GM18951 (cell line): ENCODE measurements around the gene SEPTIN8.
"Not testable (repeated sequence)": the region's sequence is repeated elsewhere in the genome, so short reads cannot be mapped to it uniquely, and the experiment has no call there.

ENCODE experiments used
- POLR2A ChIP-seq: IDR thresholded peaks from 4 replicates; pipeline ENCODE4 v1.6.1; 2011; ENCODE audit warnings: mild to moderate bottlenecking; ENCODE audit not compliant: insufficient read length, insufficient read depth; ENCODE audit errors: extremely low read depth
- in situ Hi-C: fragments of 300-500 bp; cut with MboI; formaldehyde crosslinking; loops from one replicate; pipeline ENCODE4 v1.12.0; 2022; ENCODE audit warnings: low sequenced_read_pairs, mixed read lengths, inconsistent platforms; ENCODE audit not compliant: unreplicated experiment

The SEPTIN8 gene

DNA sequence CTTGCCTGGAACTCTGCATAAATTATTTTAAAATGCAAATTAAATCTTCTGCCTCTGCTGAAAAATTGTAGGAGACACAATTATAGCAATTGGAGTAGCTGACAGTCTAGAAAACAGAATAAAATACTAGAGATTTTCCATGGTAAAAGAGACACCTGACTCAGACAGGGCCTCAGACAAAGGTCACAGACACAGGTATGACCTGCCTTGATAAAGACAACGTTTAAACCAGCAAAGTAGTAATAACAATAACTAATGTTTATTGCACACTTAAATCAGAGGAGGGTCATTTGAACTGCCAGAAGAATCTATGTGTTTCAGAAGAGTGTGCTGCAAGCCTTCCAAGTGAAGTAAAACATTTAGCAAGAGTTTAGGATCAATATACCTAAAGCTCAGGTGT is 40.0 kb upstream of the SEPTIN8 start:
- in situ Hi-C loops: no loop called here

DNA sequence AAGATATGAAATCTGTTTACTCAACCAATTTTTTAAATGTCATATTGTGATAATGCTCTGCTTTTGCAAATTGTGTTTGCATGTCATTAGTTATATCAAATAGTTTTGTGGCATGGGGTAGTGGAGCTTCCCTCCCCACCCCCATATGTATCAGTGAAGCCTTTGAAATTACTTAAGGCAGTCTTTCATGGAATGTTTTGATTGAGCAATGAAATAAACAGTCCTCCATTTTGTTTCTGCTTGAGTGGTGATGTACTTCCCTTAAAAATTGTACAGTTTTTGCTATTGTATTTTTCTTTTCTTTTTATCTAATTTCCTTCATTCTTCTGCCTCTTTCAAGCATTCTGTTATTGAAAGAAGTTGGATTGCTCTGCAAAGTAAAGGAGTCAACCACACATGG is 39.5 kb upstream of the SEPTIN8 start:
- in situ Hi-C loops: no loop called here
- no peak for TF ChIP-seq POLR2A

More for the DNA sequence above, 40.0 kb upstream of the SEPTIN8 start:
- no peak for TF ChIP-seq POLR2A

DNA sequence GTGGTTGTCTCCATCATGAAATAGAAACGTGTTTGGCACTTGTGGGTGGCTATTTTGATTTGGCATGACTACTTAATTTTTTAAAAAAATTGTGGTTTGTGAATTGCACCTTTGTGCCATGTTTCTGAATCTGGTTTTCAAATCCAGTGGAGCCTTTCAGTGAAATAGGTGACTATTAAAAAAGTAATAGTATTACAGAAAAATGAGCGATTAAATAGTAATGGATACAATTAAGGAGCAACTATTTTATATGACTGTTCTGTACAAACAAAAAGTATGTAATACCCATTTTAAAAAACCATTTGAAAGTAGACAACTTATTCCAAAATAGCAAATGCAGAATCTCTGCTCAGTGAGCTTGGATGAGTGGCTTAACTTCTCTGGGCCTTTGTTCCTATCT is 39.0 kb upstream of the SEPTIN8 start:
- no peak for TF ChIP-seq POLR2A
- in situ Hi-C loops: no loop called here

GRCh38 chr5:132815454-132815853 is 38.4 kb upstream of the SEPTIN8 start:
- in situ Hi-C loops: no loop called here
- no peak for TF ChIP-seq POLR2A

DNA sequence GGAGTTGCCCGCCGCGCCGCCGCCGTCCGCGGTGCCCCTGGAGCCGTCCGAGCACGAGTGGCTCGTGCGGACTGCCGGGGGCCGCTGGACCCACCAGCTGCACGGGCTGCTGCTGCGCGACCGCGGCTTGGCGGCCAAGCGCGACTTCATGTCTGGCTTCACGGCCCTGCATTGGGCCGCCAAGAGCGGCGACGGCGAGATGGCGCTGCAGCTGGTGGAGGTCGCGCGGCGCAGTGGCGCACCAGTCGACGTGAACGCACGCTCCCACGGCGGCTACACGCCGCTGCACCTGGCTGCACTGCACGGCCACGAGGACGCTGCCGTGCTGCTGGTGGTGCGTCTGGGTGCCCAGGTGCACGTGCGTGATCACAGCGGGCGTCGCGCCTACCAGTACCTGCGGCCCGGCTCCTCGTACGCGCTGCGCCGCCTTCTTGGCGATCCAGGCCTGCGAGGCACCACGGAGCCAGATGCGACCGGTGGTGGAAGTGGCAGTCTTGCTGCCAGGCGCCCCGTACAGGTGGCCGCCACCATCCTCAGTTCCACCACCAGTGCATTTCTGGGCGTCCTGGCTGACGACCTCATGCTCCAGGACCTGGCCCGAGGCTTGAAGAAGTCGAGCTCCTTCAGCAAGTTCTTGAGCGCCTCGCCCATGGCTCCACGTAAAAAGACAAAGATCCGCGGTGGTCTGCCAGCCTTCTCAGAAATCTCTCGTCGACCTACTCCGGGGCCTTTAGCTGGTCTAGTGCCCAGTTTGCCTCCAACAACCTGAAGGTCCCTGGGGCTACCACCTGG is 37.7 kb upstream of the SEPTIN8 start:
- in situ Hi-C loops: no loop called here
- no peak for TF ChIP-seq POLR2A

DNA sequence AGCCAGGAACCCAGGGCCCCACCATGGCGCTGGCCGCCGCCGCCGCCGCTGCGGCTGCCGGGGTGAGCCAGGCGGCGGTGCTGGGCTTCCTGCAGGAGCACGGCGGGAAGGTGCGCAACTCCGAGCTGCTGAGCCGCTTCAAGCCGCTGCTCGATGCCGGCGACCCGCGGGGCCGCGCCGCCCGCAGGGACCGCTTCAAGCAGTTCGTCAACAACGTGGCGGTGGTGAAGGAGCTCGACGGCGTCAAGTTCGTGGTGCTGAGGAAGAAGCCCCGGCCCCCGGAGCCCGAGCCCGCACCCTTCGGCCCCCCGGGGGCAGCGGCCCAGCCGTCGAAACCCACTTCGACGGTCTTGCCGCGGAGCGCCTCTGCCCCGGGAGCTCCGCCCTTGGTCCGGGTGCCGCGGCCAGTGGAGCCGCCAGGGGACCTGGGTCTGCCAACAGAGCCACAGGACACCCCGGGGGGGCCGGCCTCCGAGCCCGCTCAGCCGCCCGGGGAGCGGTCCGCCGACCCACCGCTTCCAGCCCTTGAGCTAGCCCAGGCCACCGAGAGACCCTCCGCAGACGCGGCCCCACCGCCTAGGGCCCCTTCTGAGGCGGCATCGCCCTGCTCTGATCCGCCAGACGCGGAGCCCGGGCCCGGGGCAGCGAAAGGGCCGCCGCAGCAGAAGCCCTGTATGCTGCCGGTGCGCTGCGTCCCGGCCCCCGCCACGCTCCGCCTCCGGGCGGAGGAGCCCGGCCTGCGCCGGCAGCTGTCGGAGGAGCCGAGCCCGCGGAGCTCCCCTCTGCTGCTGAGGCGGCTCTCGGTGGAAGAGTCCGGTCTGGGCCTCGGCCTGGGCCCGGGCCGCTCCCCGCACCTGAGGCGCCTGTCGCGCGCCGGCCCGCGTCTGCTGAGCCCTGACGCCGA is 36.8 kb upstream of the SEPTIN8 start:
- TF ChIP-seq POLR2A: no peak
- in situ Hi-C loops: no loop called here

GRCh38 chr5:132812781-132813598 is 36.0 kb upstream of the SEPTIN8 start, which contains the start of gene SOWAHA:
Gene SOWAHA, plus strand, starts transcription at chr5:132813302. Its CDS starts 320 bp downstream, at chr5:132813622.
- TF ChIP-seq POLR2A: no peak
- in situ Hi-C loops: no loop called here

- no peak for TF ChIP-seq POLR2A
- in situ Hi-C loops: no loop called here
Observed at GRCh38 chr5:132812123-132812765, 35.2 kb upstream of the SEPTIN8 start.

GRCh38 chr5:132810605-132811004 is 33.6 kb upstream of the SEPTIN8 start:
- in situ Hi-C loops: no loop called here
- TF ChIP-seq POLR2A: no peak

- in situ Hi-C loops: no loop called here
- no peak for TF ChIP-seq POLR2A
Observed at GRCh38 chr5:132808866-132809265, 31.8 kb upstream of the SEPTIN8 start.

DNA sequence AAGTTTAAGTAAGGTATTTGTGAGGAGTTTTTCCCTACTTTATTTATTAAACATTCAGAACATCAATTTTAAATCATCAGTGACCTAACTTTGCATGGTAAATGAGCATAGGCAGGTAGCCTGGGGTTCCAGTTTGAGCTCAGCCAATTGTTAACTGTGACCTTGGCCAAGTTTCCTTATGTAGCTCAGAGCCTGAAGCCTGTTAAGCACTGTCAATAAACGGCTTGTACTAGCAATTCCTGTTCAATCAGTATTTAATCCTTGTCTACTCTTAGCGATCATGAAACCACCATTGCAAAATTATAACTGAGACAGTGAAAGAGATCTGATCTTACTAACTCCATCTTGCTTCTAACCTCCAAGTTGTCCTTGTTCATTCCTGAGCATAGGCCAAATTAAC is 31.4 kb upstream of the SEPTIN8 start:
- TF ChIP-seq POLR2A: no peak
- in situ Hi-C loops: no loop called here

DNA sequence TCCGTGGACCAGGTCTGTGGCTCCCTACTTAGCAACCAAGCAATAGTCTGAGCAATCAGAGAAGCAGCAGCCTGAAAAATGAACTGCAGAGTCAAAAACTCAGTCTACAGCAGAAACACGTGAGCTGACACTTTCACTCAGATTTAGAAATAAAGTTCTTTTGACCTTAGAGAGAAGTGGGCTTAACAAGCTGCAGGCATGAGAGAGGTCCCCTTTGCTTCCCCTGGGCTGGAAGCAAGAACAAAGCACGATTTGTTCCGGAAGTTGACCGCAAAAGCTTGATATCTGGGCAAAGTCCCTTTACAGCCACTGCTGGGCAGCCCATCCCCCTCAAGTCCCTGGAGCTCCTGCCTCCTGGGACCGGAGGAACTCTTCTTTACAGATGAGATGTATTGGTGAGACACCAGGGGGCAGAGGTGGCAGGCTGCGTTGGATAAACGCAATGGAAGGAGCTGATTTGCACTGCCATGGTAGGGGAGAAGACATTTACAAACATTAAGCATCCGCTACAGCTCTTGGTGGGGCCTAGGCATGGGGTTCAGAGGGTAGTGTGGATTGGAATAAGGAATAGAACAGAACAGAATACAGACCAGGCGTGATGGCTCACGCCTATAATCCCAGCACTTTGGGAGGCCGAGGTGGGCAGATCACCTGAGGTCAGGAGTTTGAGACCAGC is 30.3 kb upstream of the SEPTIN8 start:
- in situ Hi-C loops: no loop called here
- TF ChIP-seq POLR2A: no peak

GRCh38 chr5:132806804-132807162 is 29.7 kb upstream of the SEPTIN8 start:
- in situ Hi-C loops: not testable (repeated sequence)

DNA sequence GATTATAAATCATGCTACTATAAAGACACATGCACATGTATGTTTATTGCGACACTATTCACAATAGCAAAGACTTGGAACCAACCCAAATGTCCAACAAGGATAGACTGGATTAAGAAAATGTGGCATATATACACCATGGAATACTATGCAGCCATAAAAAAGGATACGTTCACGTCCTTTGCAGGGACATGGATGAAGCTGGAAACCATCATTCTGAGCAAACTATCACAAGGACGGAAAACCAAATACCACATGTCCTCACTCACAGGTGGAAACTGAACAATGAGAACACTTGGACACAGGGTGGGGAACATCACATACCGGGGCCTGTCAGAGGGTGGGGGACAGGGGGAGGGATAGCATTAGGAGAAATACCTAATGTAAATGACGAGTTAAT is 28.8 kb upstream of the SEPTIN8 start:
- in situ Hi-C loops: not testable (repeated sequence)

- in situ Hi-C loops: not testable (repeated sequence)
Observed at GRCh38 chr5:132804219-132804618, 27.2 kb upstream of the SEPTIN8 start.

GRCh38 chr5:132802685-132803066 is 25.6 kb upstream of the SEPTIN8 start:
- in situ Hi-C loops: not testable (repeated sequence)
